ELF-1 (cell line): ENCODE results near the gene PTPRN2.
"Not testable (repeated sequence)": the region's sequence is repeated elsewhere in the genome, so short reads cannot be mapped to it uniquely, and the experiment has no call there.

Experiments
- DNase-seq: peaks from one replicate; pipeline ENCODE4 v3.0.0-alpha.2; 2016; ENCODE audit warnings: low read depth, low spot score

The PTPRN2 gene

DNA sequence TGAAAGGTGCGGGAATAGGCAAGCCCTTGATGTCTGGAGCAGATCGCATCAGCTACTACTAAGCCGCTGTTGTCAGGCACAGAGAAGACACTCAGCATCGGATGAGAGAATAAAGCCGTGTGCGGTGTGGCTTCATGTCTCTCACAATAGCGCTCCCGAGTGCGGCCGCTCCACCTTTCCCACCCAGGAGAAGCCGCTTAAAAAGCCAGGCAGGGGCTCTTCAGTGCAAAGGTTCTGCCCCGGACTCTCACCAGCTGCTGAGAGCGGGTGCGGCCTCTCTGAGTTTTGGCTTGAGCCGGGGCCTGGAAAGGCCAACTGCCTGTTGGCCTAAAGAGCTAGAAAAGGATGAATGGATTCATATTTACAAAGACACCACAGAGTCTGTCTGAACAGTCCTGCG lies 650.2 kb downstream of the PTPRN2 start:
- no peak for DNase-seq

DNA sequence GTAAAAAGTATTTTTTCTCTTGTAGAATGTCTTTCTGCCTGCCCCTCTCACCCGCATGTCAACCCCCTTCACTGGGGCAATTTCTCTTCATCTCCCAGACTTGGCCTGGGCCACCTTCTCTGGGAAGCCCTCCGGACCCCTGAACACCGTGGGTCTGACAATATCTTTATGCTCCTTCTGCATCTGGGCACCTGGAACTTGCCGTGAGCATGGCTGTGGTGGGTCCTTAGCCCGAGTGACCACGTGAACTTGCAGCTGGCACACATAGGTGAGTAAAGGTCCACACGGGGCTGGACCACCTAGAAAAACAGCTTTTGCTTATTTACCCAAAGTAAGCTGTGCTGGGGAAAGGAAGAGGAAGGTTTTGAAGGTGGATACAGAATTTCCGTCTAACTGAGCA lies 650.6 kb downstream of the PTPRN2 start:
- DNase-seq: no peak

DNA sequence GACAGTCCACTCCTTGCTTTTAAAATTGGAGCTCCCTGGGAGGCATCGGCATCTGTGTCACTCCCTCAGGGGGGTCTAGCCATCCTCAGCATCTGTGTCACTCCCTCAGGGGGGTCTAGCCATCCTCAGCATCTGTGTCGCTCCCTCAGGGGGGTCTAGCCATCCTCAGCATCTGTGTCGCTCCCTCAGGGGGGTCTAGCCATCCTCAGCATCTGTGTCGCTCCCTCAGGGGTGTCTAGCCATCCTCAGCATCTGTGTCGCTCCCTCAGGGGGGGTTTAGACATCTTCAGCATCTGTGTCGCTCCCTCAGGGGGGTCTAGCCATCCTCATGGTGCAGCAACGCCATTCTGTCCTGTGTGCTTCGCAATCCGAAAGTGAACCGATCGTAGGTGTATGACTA lies 651.9 kb downstream of the PTPRN2 start:
- DNase-seq: not testable (repeated sequence)

DNA sequence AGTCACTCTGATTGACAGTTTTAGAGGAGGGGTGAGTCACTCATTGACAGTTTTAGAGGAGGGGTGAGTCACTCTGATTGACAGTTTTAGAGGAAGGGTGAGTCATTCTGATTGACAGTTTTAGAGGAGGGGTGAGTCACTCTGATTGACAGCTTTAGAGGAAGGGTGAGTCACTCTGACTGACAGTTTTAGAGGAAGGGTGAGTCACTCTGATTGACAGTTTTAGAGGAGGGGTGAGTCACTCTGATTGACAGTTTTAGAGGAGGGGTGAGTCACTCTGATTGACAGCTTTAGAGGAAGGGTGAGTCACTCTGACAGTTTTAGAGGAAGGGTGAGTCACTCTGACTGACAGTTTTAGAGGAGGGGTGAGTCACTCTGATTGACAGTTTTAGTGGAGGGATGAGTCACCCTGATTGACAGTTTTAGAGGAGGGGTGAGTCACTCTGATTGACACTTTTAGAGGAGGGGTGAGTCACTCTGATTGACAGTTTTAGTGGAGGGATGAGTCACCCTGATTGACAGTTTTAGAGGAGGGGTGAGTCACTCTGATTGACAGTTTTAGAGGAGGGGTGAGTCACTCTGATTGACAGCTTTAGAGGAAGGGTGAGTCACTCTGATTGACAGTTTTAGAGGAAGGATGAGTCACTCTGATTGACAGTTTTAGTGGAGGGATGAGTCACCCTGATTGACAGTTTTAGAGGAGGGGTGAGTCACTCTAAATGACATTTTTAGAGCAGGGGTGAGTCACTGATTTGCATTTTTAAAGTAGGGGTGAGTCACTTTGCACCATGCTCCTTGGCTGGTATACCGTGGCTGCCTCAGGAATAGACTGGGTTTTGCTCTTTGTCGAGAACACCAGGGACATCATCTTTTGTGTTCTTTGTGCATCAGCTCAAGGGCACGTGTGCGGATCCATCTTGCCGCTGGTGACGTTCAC lies 654.1 kb downstream of the PTPRN2 start:
- not testable (repeated sequence) for DNase-seq

DNA sequence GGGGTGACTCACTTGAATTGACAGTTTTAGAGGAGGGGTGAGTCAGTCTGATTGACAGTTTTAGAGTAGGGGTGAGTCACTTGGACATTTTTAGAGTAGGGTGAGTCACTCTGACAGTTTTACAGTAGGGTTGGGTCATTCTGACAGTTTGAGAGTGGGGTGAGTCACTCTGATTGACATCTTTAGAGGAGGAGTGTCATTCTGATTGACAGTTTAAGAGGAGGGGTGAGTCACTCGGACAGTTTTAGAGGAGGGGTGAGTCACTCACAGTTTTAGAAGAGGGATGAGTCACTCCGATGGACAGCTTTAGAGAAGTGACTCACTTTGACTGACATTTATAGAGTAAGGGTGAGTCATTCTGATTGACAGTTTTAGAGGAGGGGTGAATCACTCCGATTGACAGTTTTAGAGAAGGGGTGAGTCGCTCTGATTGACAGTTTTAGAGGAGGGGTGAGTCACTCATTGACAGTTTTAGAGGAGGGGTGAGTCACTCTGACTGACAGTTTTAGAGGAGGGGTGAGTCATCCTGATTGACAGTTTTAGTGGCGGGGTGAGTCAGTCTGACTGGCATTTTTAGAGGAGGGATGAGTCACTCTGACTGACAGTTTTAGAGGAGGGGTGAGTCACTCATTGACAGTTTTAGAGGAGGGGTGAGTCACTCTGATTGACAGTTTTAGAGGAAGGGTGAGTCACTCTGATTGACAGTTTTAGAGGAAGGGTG lies 655.0 kb downstream of the PTPRN2 start:
- peak; percentile 21 for DNase-seq

DNA sequence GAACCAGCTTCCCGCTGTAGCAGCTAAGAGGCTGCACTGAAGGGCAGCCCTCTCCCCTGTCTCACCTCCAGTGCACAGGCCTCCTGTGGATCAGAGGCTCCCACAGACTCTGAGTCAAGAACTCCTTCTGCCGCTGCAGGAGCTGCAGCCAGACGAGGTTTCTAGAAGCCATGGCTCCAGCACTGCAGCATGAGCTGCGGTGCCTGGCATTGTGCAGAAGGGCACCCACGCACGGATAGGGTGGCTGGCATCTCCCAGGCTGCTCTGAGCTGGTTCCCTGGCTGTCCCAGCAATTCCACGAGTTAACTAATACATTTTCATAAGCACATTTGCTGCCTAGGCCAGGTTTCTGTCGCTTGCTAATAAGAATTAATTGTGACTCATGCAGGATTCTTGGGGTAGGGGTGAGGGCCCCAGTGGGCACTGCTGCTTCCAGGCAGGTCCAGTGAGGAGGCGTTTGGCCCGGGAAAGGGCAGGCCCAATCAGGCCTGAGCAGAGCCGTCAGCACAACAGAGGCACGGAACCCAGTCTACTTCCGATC lies 656.6 kb downstream of the PTPRN2 start:
- DNase-seq: no peak

DNA sequence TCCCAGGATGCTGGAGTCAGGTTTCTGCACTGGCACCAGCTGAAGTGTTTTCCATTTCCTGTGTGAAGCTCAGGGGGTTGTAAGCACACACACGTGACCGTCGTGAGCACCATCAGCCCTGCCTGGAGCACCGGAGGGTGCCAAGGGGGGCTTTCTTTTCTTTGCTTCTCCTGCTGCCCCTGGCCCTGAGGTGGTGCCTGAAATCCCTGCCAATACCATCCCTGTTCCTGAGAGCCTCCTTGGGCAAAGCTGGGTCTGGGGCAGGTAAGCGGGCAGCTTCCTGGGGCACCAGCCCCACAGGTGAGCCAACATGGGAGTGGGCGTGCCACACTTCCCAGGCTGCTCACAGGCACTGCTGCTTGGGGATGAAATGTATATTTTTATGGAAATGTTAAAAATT lies 657.2 kb downstream of the PTPRN2 start:
- DNase-seq: no peak

DNA sequence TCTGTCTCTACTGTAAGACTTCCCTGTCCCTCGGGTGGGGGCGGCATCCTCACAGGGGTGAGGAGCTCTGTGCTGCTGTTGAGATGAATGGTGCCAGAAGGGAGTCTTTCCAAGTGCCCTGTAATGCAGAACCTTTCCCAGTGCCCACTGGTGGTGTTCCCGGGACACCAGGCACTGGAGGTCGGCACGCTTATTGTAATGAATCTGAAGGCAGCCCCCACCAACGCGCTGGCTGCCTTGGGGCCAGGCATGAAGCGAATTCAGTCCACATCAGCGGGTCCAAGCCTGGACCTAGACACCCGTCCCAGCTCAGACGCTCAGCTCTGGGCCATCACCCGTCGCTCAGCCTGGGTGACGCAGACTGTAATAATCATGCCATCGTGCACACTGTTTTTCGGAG lies 658.0 kb downstream of the PTPRN2 start:
- no peak for DNase-seq

DNA sequence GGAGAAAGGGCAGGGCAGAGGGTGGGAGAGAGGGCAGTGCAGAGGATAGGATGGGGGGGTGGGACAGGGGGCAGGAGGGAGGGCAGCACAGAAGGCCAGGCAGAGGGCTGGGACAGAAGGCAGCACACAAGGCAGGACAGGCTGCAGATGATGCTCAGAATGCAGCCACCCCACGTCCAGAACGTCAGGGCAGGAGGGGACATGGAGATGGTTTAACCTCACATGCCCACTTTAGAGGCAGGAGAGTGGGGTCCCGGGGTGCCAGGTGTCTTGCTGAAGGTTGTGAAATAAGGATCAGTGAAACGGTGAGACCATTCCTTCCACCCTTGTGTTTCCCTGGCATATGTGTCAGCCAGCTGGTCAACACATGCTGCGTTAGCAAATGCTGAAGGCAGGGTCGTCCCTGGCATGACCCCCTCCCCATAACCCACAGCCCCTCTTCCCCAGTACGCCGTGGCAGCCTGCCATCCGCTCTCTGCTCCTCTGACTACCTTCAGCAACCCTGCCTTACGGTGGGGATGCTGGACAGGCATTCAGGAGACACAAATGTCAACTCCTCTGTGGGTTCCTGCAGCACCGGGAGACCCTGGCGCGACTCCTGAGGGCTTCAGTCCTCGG lies 658.7 kb downstream of the PTPRN2 start:
- no peak for DNase-seq

DNA sequence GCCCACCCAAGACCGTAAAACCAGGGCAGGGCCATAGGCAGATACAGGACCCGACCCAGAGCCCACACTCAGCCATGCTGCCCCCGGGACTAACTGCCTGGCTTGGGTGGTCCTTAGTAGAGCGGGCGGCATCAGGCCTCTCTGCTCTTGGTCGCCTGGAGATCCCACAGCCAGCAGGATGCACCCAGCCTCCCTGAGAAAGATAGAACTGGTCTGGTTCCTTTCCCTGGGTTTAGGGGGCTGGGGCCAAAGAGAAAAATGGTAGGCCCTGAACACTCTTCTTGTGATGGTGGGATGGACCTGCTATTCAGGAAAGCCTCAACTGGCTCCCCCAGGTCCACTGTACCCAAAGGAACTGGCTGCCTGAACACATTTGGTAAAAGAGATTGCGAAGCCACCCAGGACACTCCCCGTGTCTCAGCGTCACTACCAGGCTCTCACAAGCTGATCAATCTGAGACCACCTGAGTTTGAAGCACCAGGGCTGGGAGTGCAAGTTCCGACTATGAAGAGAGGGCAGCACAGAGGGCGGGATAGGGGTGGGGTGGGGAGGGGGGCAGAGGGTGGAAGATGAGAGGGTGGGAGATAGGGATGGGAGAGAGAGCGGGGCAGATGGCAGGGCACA lies 659.3 kb downstream of the PTPRN2 start:
- no peak for DNase-seq

DNA sequence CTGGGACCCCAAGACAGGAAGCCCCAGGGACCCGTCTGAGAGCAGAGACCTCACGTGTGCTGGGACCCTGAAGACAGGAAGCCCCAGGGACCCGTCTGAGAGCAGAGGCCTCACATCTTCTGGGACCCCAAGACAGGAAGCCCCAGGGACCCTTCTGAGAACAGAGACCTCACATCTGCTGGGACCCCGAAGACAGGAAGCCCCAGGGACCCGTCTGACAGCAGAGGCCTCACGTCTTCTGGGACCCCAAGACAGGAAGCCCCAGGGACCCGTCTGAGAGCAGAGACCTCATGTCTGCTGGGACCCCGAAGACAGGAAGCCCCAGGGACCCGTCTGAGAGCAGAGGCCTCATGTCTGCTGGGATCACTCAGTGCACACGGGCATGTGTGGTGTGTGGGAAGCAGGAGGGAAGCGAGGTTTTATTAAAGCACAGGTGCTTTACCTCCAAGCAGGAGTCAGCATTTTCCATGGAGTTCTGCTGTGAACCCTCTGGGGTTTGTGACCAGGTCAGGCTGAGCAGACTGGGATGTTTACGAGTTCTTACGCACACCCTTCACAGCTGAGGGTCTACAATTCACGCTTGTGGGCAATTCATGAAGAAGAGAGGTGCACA lies 660.2 kb downstream of the PTPRN2 start:
- DNase-seq: no peak

DNA sequence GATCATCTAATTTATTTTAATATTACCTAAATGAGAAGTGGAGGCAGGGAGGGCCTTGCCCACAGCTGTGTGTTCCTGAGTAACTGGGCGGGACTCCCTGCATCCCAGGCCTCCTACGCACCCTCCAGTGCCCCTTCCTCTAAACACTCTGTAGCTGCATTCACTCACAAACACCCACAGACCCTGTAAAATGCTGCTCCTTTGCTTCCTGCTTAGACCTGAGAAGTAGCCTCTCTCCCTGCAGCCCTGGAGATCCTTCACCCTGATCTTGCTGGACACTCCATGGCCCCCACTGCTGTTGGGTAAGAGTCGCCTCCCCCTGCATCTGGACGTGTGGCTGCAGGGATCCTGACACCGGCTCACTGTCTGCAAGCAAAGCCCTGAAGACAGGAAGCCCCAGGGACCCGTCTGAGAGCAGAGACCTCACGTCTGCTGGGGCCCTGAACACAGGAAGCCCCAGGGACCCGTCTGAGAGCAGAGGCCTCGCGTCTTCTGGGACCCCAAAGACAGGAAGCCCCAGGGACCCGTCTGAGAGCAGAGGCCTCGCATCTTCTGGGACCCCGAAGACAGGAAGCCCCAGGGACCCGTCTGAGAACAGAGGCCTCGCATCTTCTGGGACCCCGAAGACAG lies 661.0 kb downstream of the PTPRN2 start:
- no peak for DNase-seq

DNA sequence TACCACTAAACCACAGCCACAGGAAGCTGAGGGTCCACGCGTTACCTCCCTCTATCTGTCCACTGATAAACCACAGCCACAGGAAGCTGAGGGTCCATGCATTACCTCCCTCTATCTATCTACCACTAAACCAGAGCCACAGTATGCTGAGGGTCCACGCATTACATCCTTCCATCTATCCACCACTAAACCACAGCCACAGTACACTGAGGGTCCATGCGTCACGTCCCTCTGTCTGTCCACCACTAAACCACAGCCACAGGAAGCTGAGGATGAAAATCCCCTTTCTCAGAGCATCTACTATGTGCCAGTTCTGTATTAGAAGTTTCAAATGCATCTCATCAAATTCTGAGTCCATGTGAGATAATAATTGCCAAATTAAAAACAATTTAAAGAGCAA lies 661.5 kb downstream of the PTPRN2 start:
- DNase-seq: no peak

DNA sequence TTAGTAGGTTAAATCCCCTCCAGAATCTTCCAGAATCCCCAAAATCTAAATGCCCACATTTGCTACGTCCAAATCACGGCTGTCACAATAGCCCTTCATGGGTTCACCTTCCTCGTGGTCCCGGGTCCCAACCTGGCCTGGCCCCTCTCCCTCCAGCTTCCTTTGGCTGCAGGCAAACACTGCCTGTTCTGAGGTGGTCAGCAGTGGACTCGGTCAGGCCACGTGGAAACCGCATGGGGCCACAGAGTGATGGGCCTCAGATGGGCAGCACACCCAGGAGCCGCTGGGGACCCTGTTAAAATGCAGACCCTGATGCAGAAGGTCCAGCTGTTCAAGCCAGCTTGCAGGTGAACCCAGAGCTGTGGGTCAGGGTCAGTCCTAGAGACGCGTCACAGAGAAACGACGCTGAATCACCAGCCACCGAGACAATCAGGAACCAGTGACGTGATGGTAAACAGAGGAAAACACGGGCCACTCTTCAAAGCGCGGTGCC lies 662.2 kb downstream of the PTPRN2 start:
- no peak for DNase-seq

DNA sequence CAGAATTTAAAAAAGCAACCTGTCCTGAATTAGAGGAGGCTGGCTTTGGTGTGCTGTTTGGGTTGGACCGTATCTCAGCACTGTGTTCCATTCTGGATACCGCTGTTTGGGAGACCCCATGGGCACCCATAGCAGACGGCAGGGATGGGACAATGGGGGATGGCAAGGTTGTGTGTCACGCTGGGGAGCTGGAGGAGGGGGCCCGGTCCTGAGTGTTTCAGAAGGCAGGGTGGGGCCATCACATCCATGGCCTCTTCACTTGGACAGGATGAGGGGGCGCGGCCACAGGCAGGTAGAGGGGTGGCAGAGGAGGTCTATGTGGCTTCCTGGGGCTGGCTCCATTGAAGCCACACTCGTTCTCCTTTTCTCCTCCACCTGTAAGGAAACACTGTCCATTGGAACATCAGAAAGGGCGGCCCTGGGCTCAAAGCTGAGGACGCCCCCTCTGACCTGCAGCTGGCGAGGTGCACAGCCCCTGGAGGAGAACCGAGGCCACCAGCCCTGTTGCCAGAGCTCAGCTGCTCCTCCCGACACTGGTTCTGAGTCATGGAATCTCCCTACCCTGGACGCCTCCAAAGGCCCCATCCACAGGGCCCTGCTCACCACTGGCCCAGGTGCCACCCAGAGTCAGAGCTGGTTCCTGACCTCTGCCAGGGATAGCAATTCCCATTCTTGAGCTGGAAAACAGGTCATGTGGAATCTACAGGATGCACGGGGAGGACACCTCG lies 663.6 kb downstream of the PTPRN2 start:
- no peak for DNase-seq

DNA sequence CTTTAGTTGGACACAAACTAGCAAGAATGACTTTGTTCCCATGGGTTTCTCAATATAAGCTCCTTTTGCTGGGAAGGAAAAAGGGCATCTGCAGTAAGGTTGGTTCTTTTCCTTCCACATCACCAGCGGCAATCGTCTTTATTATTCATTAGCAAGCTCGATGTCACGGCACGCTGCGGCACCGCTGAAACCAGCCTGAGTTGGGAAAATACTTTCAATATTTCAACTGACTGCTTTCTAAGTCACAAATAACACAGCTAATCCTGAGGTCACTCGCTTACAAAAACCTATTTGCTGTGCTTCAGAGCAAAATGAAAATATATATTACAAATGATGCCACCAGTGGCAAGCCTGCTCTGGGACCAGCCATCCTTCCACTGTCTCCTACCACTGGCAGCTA lies 665.0 kb downstream of the PTPRN2 start:
- DNase-seq: no peak

DNA sequence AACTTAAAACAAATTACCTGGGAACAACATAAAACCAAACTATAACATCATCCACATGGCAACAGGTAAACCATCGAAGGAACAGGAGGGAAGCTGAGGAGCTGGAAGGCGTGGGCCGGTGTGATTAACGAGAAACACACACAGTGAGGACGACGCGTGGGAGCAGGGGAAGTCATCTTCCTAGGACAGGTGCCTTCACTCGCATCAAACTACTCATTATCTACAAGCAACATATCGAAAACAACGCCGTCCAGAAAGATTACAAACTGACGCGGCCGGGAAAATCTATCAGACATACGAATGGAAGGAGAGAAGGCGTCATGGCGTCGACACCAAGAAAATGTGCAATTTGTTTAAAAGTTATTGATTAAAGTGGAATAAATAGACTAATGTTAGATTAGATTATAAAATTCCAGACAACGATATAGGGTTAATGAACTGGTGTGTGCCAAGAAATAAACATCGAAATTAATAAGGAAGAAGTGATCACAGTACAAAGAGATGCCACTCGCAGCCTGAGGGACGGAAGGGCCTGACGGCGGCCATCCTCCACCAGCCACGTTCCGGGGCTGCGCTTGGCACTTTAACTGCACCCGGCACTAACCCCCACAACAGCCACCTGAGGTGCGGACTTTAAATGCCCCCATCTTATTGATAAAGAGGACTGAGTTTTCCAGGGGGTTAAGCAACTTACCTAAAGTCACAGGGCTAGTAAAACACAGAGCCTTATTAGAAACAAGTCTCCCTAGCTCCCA lies 669.1 kb downstream of the PTPRN2 start:
- no peak for DNase-seq

DNA sequence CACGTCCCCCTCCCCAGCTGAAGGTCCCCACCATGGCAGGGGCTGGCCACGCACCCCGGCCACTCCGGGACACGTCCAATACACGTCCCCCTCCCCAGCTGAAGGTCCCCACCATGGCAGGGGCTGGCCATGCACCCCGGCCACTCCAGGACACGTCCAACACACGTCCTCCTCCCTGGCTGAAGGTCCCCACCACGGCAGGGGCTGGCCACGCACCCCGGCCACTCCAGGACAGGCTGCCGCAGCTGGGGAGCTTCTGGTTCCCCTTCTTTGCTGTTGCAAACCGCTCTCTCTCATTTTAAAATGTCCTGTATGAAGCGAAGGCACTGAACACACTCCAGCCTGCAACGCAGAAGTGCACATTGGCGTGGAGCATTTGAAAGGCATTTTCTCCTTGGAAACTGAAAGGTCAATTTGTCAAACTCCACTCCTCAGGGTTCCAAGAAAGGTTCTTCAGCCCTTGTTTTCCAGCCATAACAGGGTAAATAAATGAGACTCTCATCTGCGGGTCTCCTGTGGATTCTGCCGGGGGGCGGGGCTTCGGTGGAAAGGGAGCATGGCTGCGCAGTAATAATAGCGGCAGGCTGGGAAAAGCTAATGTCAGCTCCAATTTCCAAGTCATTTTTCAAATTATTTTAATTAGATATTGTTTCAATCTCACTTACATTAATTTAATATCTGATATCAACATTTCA lies 670.5 kb downstream of the PTPRN2 start:
- DNase-seq: no peak

DNA sequence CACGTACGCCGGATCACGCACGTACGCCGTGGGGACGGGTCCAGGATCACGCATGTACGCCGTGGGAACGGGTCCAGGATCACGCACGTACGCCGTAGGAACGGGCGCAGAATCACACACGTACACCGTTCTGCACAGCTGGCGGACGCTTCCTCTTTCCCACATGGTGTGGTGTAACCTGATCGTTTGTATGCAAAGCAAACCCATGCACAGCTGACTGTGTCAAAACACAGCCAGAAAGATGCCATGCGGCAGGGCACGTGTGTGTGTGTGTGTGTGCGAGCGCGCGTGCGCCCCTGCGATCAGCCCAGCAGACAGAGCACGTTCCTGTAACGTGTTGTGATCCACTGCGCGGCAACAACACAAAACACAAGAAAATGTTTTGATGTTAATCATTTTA lies 677.2 kb downstream of the PTPRN2 start:
- no peak for DNase-seq
